ENCODE measurements around the gene PIGU. TPM values are rescaled to one million over a fixed set of nuclear protein-coding genes. Genes with fewer than 3 reads are reported as not detected.

The PIGU gene
- polyA plus RNA-seq, 3 donors: 5.8 to 11.3 (median 10.9) TPM

DNA sequence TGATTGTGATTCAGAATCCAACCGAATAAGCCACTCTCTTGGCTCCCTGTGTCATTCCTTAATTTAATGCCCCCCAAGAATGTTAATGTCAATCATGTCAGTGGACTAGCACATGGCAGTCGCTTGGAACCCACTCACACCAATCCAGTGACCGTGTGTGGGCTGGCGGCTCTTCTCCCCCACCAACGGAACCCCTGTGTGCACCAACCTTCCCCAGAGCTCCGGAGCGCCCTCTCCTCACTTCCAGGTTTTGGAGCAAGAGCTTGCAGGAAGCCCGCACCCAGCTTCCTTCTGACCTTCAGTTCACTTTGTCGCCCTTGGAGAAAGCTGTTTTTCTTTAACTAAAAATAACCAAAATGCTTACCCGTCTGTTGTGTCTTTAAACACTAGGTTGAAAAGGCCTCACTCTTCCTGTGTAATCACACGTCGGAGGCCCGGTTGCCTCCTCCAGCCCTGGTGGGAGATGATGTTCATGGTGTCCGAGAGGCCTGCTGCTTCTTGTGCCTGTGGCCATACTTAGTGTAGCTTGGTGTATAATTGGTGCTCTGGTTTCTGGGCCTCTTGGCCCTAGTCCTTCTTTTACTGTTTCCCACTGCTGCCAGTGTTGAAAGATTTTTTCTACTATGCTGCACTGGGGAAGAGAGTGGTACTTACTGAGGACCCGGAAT is 136.2 kb downstream of the PIGU start:
- H3K9me3 Mint-ChIP-seq: peaks cover 0 to 2% (median 0%) of the 10 kb centered on the region in 7 donors
- no peaks in the 10 kb centered on the region for H3K9me3 ChIP-seq (replicated peaks in 1 of 2; ENCODE audit: control insufficient read depth in 1 of 2, insufficient read depth in 1 of 2, low read length in 2 of 2)
- intact Hi-C loops (cut with micrococcal nuclease): loop anchor here in 1 of 2 donors (5.0 kb wide), 1 partner anchor 172 kb away; no protein-coding TSS in a partner anchor
- peaks cover 8 to 14% (median 10%) of the 10 kb centered on the region in 3 donors for H3K27me3 Mint-ChIP-seq (ENCODE audit: low read depth in 3 of 3)
- no peak overlapping the region for H3K27ac ChIP-seq (ENCODE audit: low read depth in 1 of 2, low read length in 2 of 2)
- no peaks in the 10 kb centered on the region for H3K79me2 ChIP-seq (ENCODE audit: insufficient read depth, low read length)
- peaks cover 0 to 3% of the 10 kb centered on the region in 2 donors for H3K27me3 ChIP-seq (ENCODE audit: control insufficient read depth in 2 of 2, insufficient read depth in 2 of 2, low read length in 2 of 2)
- H3K4me1 ChIP-seq (ENCODE audit: control insufficient read depth in 1 of 2, insufficient read depth in 2 of 2, low read length in 2 of 2): peaks cover 6 to 9% of the 10 kb centered on the region in 2 donors
- WGBS (ENCODE audit: insufficient coverage): 99% methylated on average over 11 of the region's 15 CpGs
- H3K36me3 ChIP-seq (replicated peaks in 1 of 2; ENCODE audit: control insufficient read depth in 1 of 2, insufficient read depth in 2 of 2, low read length in 2 of 2): peaks cover 41 to 65% of the 10 kb centered on the region in 2 donors
- no peak overlapping the region for H3K4me3 Mint-ChIP-seq
- H3K4me3 ChIP-seq (replicated peaks in 1 of 3; ENCODE audit: low read depth in 2 of 3, low read length in 3 of 3): no peak overlapping the region
- DNase-seq: no peak
- H3K4me2 ChIP-seq (replicated peaks; ENCODE audit: extremely low read depth, low read length, poor library complexity, severe bottlenecking): no peak overlapping the region
- peaks cover 8% of the 10 kb centered on the region for H3K4me1 Mint-ChIP-seq
- no peak overlapping the region for H3K9ac ChIP-seq (ENCODE audit: insufficient read depth, low read length, poor library complexity, severe bottlenecking)
- H3K27ac Mint-ChIP-seq: peak overlapping the region in 2 of 7 donors; percentile 50 to 58
- peaks cover 49 to 61% of the 10 kb centered on the region in 2 donors for H3K36me3 Mint-ChIP-seq
- TF ChIP-seq, protein P1, sequence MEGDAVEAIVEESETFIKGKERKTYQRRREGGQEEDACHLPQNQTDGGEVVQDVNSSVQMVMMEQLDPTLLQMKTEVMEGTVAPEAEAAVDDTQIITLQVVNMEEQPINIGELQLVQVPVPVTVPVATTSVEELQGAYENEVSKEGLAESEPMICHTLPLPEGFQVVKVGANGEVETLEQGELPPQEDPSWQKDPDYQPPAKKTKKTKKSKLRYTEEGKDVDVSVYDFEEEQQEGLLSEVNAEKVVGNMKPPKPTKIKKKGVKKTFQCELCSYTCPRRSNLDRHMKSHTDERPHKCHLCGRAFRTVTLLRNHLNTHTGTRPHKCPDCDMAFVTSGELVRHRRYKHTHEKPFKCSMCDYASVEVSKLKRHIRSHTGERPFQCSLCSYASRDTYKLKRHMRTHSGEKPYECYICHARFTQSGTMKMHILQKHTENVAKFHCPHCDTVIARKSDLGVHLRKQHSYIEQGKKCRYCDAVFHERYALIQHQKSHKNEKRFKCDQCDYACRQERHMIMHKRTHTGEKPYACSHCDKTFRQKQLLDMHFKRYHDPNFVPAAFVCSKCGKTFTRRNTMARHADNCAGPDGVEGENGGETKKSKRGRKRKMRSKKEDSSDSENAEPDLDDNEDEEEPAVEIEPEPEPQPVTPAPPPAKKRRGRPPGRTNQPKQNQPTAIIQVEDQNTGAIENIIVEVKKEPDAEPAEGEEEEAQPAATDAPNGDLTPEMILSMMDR (IDR thresholded peaks at IDR 0.05): no peak
- peaks cover 16% of the 10 kb centered on the region for H4K20me1 ChIP-seq (ENCODE audit: insufficient read depth, low read length)
- H2AFZ ChIP-seq (ENCODE audit: insufficient read depth, low read depth, low read length, poor library complexity, severe bottlenecking): no peak overlapping the region

GRCh38 chr20:34539756-34540155 is 137.1 kb downstream of the PIGU start:
- intact Hi-C loops (cut with micrococcal nuclease): loop anchor here (5.0 kb wide), 3 partner anchors 168 to 228 kb away; no protein-coding TSS in a partner anchor
- TF ChIP-seq, protein P1 (IDR thresholded peaks at IDR 0.05): no peak

More at GRCh38 chr20:34539756-34540155, 137.1 kb downstream of the PIGU start:
- Mint-ChIP-seq H3K36me3 (peaks cover 58 to 70% of the 10 kb centered on the region in 2 donors), H3K9me3 (peaks cover 0 to under 1% (median 0%) of the 10 kb centered on the region in 7 donors), H3K27ac (peak overlapping the region in 1 of 7 donors; percentile 30), H3K27me3 (ENCODE audit: low read depth in 3 of 3) (peaks cover 5 to 7% (median 6%) of the 10 kb centered on the region in 3 donors), H3K4me3 (no peak overlapping the region), H3K4me1 (peaks cover 7% of the 10 kb centered on the region)
- H3K9ac ChIP-seq (ENCODE audit: insufficient read depth, low read length, poor library complexity, severe bottlenecking): no peak overlapping the region
- H3K4me3 ChIP-seq (replicated peaks in 1 of 3; ENCODE audit: low read depth in 2 of 3, low read length in 3 of 3): no peak overlapping the region
- H4K20me1 ChIP-seq (ENCODE audit: insufficient read depth, low read length): peaks cover 16% of the 10 kb centered on the region
- H3K79me2 ChIP-seq (ENCODE audit: insufficient read depth, low read length): no peaks in the 10 kb centered on the region
- peaks cover 0 to under 1% of the 10 kb centered on the region in 2 donors for H3K27me3 ChIP-seq (ENCODE audit: control insufficient read depth in 2 of 2, insufficient read depth in 2 of 2, low read length in 2 of 2)
- no peak overlapping the region for H2AFZ ChIP-seq (ENCODE audit: insufficient read depth, low read depth, low read length, poor library complexity, severe bottlenecking)
- WGBS (ENCODE audit: insufficient coverage): 100% methylated on average over 2 of the region's 8 CpGs
- H3K4me2 ChIP-seq (replicated peaks; ENCODE audit: extremely low read depth, low read length, poor library complexity, severe bottlenecking): no peak overlapping the region
- no peaks in the 10 kb centered on the region for H3K9me3 ChIP-seq (replicated peaks in 1 of 2; ENCODE audit: control insufficient read depth in 1 of 2, insufficient read depth in 1 of 2, low read length in 2 of 2)
- H3K27ac ChIP-seq (ENCODE audit: low read depth in 1 of 2, low read length in 2 of 2): no peak overlapping the region
- H3K36me3 ChIP-seq (replicated peaks in 1 of 2; ENCODE audit: control insufficient read depth in 1 of 2, insufficient read depth in 2 of 2, low read length in 2 of 2): peaks cover 50 to 75% of the 10 kb centered on the region in 2 donors
- peaks cover 4 to 7% of the 10 kb centered on the region in 2 donors for H3K4me1 ChIP-seq (ENCODE audit: control insufficient read depth in 1 of 2, insufficient read depth in 2 of 2, low read length in 2 of 2)
- DNase-seq: no peak
